Lower leg skin (tissue), 4 donors: ENCODE measurements around the gene CDK3. TPM values are rescaled to one million over a fixed set of nuclear protein-coding genes. Genes with fewer than 3 reads are reported as not detected.

Experiments
- DNase-seq, 2 donors: peaks; one replicate each; pipeline ENCODE4 v3.0.0-alpha.2; 2019; ENCODE audit warnings: low spot score in 2 of 2
- H3K4me3 ChIP-seq: fragments of 200-600 bp; sonication (generic); 2 replicates; pipeline ENCODE4 v1.5.1; 2017; ENCODE audit warnings: mild to moderate bottlenecking, low read depth; ENCODE audit not compliant: poor library complexity, severe bottlenecking
- CTCF ChIP-seq, 3 donors: fragments of 450-650 bp; IDR thresholded peaks; one replicate each; pipeline ENCODE4 v1.5.1; 2016; ENCODE audit warnings: antibody characterized with exemption in 3 of 3, mild to moderate bottlenecking in 3 of 3, moderate library complexity in 2 of 3
- POLR2A ChIP-seq, 2 donors: fragments of 450-650 bp; IDR thresholded peaks; one replicate each; pipeline ENCODE4 v1.6.1; 2016 to 2017; ENCODE audit warnings: antibody characterized with exemption in 2 of 2, mild to moderate bottlenecking in 1 of 2, moderate library complexity in 1 of 2
- WGBS, 2 donors: methylation state at CpG; one replicate each; pipeline ENCODE4 v1.1.5; 2018; 5-methylcytosine and 5-hydroxymethylcytosine counted together
- intact Hi-C: fragments of 100-400 bp; cut with DNase I; formaldehyde crosslinking; loops from one replicate; pipeline ENCODE4 v1.15.0; 2023; ENCODE audit warnings: low total_unique reads
- total RNA-seq, 4 donors: library from RNA; depleted of rRNA; stranded (reverse); fragments of >200 nt; gene quantifications; one replicate each; pipeline ENCODE4 v1.1.0, GENCODE V29; 2016

CDK3 gene
- total RNA-seq, 4 donors from 2014 or later: 2.7 to 8.4 (median 4.5) TPM

- intact Hi-C loops: loop anchor here (5.0 kb wide), 1 partner anchor 47 kb away; no protein-coding TSS in a partner anchor
- no peak overlapping the region for H3K4me3 ChIP-seq
- no peak for DNase-seq
- 47% methylated on average over 3 of the region's 26 CpGs; no CpG with 5 or more reads in 1 of the 2 donors for WGBS, 2 donors
- no peak for TF ChIP-seq POLR2A (IDR thresholded peaks at IDR 0.05)
- no peak for TF ChIP-seq CTCF (IDR thresholded peaks at IDR 0.05)
These were observed 14.2 kb downstream of the CDK3 start for GRCh38 chr17:76014925-76015261.

- TF ChIP-seq CTCF (IDR thresholded peaks at IDR 0.05) (no peak), POLR2A (IDR thresholded peaks at IDR 0.05) (no peak)
- 89 to 93% methylated on average over 20 to 21 of the region's 21 CpGs for WGBS, 2 donors
- no peak for DNase-seq
- H3K4me3 ChIP-seq: no peak overlapping the region
- intact Hi-C loops: no loop called here
These were observed 17.1 kb downstream of the CDK3 start for GRCh38 chr17:76017481-76018339.

- DNase-seq: no peak
- H3K4me3 ChIP-seq: no peak overlapping the region
- intact Hi-C loops: no loop called here
- TF ChIP-seq CTCF (IDR thresholded peaks at IDR 0.05) (no peak), POLR2A (IDR thresholded peaks at IDR 0.05) (no peak)
- 93 to 96% methylated on average over 3 to 11 of the region's 11 CpGs for WGBS, 2 donors
These were observed 17.7 kb downstream of the CDK3 start for GRCh38 chr17:76018340-76018680.

GRCh38 chr17:76018801-76019200 is 18.1 kb downstream of the CDK3 start:
- DNase-seq: no peak
- WGBS, 2 donors: 84 to 86% methylated on average over 11 to 13 of the region's 13 CpGs
- no peak for TF ChIP-seq POLR2A (IDR thresholded peaks at IDR 0.05)
- TF ChIP-seq CTCF (IDR thresholded peaks at IDR 0.05): no peak
- intact Hi-C loops: no loop called here
- H3K4me3 ChIP-seq: no peak overlapping the region

- WGBS, 2 donors: 85 to 87% methylated on average over 6 of the region's 6 CpGs
- no peak for TF ChIP-seq POLR2A (IDR thresholded peaks at IDR 0.05)
- TF ChIP-seq CTCF (IDR thresholded peaks at IDR 0.05): no peak
- H3K4me3 ChIP-seq: no peak overlapping the region
- intact Hi-C loops: no loop called here
- no peak for DNase-seq
These were observed 19.3 kb downstream of the CDK3 start for GRCh38 chr17:76019833-76020467.
